ENCODE data around the gene SON.
"Not testable (repeated sequence)": the region's sequence is repeated elsewhere in the genome, so short reads cannot be mapped to it uniquely, and the experiment has no call there.

SON gene

DNA sequence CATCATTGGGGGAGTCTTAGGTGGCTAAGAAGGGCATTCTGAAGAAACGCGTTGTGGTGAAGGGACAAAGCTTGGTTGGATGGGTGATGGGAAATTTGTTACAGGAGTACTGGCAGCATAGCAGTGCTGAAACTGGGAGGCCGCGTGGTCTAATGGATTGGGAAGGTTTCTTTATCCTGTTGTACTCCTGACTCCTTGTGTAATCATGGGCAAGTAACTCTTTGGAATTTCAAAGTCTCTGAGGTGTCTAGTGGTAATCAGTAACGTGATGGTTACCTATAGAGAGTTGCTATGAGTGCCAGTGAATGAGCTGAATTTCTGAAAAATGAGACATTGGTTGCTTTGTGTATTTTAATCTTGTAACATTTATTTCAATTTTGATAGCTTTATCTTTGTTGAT lies 27.2 kb downstream of the SON start:
- DNase-seq (ENCODE audit: low spot score) = no peak

- DNase-seq (ENCODE audit: low spot score) = no peak
These were observed 29.5 kb downstream of the SON start for GRCh38 chr21:33572350-33572749.

- DNase-seq (ENCODE audit: low spot score) = not testable (repeated sequence)
These were observed 33.9 kb downstream of the SON start for GRCh38 chr21:33576741-33577141.

- no peak for DNase-seq (ENCODE audit: low spot score)
These were observed 35.4 kb downstream of the SON start for GRCh38 chr21:33578214-33578613.

DNA sequence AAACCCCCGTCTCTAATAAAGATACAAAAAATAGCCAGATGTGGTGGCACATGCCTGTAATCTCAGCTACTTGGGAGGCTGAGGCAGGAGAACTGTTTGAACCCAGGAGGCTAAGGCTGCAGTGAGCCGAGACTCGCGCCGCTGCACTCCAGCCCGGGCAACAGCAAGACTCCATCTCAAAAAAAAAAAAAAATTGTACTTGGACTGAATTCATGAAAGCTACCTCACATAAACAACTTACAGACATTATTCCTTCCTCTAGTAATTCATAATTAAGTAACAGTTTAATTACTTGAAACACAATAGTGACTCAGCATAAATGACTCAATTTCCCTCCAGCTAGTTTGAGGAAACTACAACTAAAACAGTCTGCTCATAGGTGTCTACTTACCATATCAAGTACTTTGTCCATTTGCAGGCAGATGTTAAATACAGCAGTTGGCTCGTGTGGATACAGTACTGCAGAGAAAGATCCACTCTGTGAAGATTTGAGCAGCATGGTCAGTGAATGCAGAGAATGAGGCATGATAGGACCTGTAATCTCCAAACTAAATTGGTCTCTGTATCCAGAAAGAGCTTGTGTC lies 36.2 kb downstream of the SON start:
- DNase-seq (ENCODE audit: low spot score) = peak; percentile 27

DNA sequence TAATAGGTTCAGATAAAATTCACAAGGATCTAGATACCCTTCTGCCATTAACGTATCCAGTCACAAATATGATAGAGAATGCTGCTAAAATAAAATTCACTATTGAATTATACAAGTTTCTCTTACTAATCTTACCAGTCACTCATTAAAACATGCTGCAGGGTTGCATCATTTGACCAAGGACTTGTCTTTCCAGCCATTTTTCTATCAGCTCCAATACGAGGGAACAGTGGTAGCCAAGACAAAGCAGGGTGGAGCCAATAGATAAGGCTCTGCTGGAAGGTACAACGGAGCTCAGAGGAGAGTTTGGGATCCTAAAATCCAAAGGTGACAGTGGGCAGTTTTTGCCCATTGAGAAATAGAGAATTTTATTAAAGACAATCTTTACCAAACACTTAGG lies 41.6 kb downstream of the SON start:
- DNase-seq (ENCODE audit: low spot score) = no peak

GRCh38 chr21:33586927-33587326 lies 44.1 kb downstream of the SON start:
- no peak for DNase-seq (ENCODE audit: low spot score)

GRCh38 chr21:33587792-33588484 lies 45.1 kb downstream of the SON start:
- DNase-seq (ENCODE audit: low spot score) = peak; percentile 37

DNA sequence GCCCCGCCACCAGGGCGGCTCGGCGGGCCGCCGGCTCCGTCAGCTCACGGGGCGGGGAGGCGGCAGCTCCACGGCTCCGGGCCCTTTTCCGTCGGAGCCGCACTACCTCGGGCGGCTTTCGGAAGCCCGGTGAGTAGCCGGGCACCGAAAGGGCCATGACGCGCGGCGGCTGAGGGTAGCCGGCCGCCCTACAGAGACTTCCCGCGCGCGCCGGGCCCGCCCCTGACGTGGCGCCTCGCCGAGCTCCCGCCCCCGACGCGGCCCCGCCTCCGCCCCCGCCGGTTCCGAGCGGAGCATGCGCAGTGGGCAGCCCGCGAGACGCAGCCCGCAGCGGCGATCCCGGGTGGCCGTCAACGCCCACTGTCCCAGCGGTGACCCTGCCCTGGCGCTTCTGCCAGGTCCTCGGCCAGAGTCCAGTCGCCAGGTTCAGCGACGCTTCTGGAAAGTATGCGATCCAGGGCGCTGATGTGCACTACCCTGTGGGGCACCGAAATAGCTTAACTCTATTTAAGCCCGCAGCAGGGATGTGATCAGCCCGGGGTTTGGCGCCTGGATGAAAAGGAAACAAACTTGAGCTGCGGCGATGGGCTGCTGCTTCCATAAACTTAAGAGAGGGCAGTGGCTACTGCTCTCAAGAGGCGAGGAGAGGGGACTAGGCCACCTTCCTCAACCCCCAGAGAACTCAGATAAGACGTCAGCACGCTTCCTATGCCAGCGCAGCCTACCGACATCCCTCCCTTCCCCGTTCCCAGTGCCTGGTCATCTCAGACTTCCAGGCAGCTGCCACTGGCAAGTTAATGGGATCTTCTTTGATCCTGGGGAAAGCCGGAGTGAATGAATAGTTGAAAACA lies 45.9 kb downstream of the SON start, which contains the start of gene DONSON:
DONSON (minus strand) TSS at position 200 of the 851 bp plus-strand sequence; CDS start at position 157, 43 bp downstream.
- peak; percentile 88 for DNase-seq (ENCODE audit: low spot score)

- DNase-seq (ENCODE audit: low spot score) = no peak
These were observed 55.2 kb downstream of the SON start for GRCh38 chr21:33598051-33598450.

- DNase-seq (ENCODE audit: low spot score) = no peak
These were observed 65.7 kb downstream of the SON start for GRCh38 chr21:33608559-33608958.

GRCh38 chr21:33611006-33611744 lies 68.3 kb downstream of the SON start:
- no peak for DNase-seq (ENCODE audit: low spot score)

- DNase-seq (ENCODE audit: low spot score) = not testable (repeated sequence)
These were observed 74.7 kb downstream of the SON start for GRCh38 chr21:33617565-33617964.

GRCh38 chr21:33618407-33618806 lies 75.6 kb downstream of the SON start:
- DNase-seq (ENCODE audit: low spot score) = no peak

DNA sequence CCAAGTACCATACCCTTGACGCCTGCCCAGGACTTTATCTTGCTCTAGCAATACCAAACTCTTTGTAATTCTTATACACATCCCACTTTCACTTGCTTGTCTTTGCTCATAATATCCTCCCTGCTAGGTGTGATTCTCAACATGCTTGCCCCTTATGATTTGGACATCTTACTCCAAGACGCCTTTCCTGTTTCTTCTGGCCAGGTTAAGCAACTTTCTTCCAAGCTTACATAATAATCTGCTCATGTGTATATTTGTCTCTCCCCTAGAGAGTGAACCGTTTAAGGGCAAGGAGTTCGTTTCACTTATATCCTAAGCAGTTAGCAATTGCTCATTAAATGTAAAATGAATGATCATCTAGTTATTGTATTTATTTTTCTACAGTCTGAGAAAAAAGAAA lies 76.9 kb downstream of the SON start:
- DNase-seq (ENCODE audit: low spot score) = no peak

- DNase-seq (ENCODE audit: low spot score) = no peak
These were observed 79.4 kb downstream of the SON start for GRCh38 chr21:33622253-33622652.

DNA sequence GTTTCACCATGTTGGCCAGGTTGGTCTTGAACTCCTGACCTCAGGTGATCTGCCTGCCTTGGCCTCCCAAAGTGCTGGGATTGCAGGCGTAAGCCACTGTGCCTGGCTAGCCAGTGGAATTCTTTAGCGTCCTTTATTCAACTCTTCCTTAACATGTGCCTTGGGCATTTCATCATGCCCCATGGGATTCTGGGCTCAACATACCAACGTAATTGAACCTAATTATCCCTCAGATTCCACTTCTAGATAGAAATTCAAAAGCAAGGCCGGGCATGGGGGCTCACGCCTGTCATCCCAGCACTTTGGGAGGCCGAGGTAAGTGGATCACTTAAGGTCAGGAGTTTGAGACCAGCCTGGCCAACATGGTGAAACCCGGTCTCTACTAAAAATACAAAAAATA lies 83.3 kb downstream of the SON start:
- DNase-seq (ENCODE audit: low spot score) = not testable (repeated sequence)
